IPS-NIHi11 (cell line): ENCODE data around the gene GPR148.
"Not testable (repeated sequence)": the region's sequence is repeated elsewhere in the genome, so short reads cannot be mapped to it uniquely, and the experiment has no call there.

ENCODE experiments used
- DNase-seq: peaks from one replicate; pipeline ENCODE4 v3.0.0; 2012; ENCODE audit warnings: mixed read lengths, low spot score

Gene GPR148

GRCh38 chr2:130728549-130729316 is at the start of gene GPR148:
Gene GPR148 (plus strand): TSS chr2:130729070. CDS start chr2:130729152, 82 bp downstream.
- DNase-seq, result no peak

GRCh38 chr2:130692041-130692770 is 36.7 kb upstream of the GPR148 start:
- DNase-seq, result not testable (repeated sequence)

GRCh38 chr2:130693474-130693873 is 35.4 kb upstream of the GPR148 start:
- peak; percentile 33 for DNase-seq

- DNase-seq, result not testable (repeated sequence)
These were observed 25.6 kb upstream of the GPR148 start for GRCh38 chr2:130703250-130703649.

- DNase-seq, result not testable (repeated sequence)
These were observed 14.1 kb upstream of the GPR148 start for GRCh38 chr2:130714795-130715194.

GRCh38 chr2:130720036-130720435 is 8.8 kb upstream of the GPR148 start:
- no peak for DNase-seq

GRCh38 chr2:130720528-130720927 is 8.3 kb upstream of the GPR148 start:
- DNase-seq, result no peak

GRCh38 chr2:130724455-130724854 is 4.4 kb upstream of the GPR148 start:
- no peak for DNase-seq

GRCh38 chr2:130726614-130727180 is 2.2 kb upstream of the GPR148 start:
- no peak for DNase-seq

- peak; percentile 88 for DNase-seq
These were observed 1.5 kb upstream of the GPR148 start for GRCh38 chr2:130727286-130727924.

- no peak for DNase-seq
These were observed 839 bp upstream of the GPR148 start for GRCh38 chr2:130728007-130728454.

GRCh38 chr2:130729322-130730299 is 741 bp downstream of the GPR148 start:
- no peak for DNase-seq

GRCh38 chr2:130732257-130732656 is 3.4 kb downstream of the GPR148 start:
- DNase-seq, result not testable (repeated sequence)

- DNase-seq, result no peak
These were observed 6.3 kb downstream of the GPR148 start for GRCh38 chr2:130735200-130735599.

GRCh38 chr2:130736487-130736886 is 7.6 kb downstream of the GPR148 start:
- DNase-seq, result no peak

GRCh38 chr2:130737592-130737991 is 8.7 kb downstream of the GPR148 start:
- DNase-seq, result no peak

- no peak for DNase-seq
These were observed 11.8 kb downstream of the GPR148 start for GRCh38 chr2:130740671-130741070.

- no peak for DNase-seq
These were observed 14.4 kb downstream of the GPR148 start for GRCh38 chr2:130743278-130743677.

- peak; percentile 47 for DNase-seq
These were observed 15.6 kb downstream of the GPR148 start for GRCh38 chr2:130744287-130745117.

GRCh38 chr2:130749078-130749477 is 20.2 kb downstream of the GPR148 start:
- DNase-seq, result no peak
